GM23248 (cell line): ENCODE data around the gene OR1N1. TPM values are rescaled to one million over a fixed set of nuclear protein-coding genes. Genes with fewer than 3 reads are reported as not detected.

Experiments used
- DNase-seq: peaks from one replicate; pipeline ENCODE4 v3.0.0-alpha.2; 2015
- H2AFZ ChIP-seq: fragments of 200-600 bp; sonication (generic); 2 replicates; pipeline ENCODE4 v1.6.1; 2016; ENCODE audit warnings: antibody characterized with exemption
- H3F3A ChIP-seq: fragments of 200-600 bp; sonication (generic); 2 replicates; pipeline ENCODE4 v1.6.1; 2016; ENCODE audit warnings: mild to moderate bottlenecking, antibody characterized with exemption, mixed run types; ENCODE audit not compliant: insufficient read depth
- H3K27ac ChIP-seq: fragments of 200-600 bp; sonication (generic); 2 replicates; pipeline ENCODE4 v1.5.1; 2016; ENCODE audit warnings: mild to moderate bottlenecking
- H3K27me3 ChIP-seq: fragments of 200-600 bp; sonication (generic); replicated peaks from 2 replicates; pipeline ENCODE4 v1.6.1; 2016; ENCODE audit warnings: mild to moderate bottlenecking; ENCODE audit not compliant: insufficient read depth
- H3K36me3 ChIP-seq: fragments of 200-600 bp; sonication (generic); 2 replicates; pipeline ENCODE4 v1.6.1; 2016; ENCODE audit warnings: low read depth, mild to moderate bottlenecking
- H3K4me1 ChIP-seq: fragments of 200-600 bp; sonication (generic); 2 replicates; pipeline ENCODE4 v1.6.1; 2016; ENCODE audit warnings: mild to moderate bottlenecking; ENCODE audit not compliant: insufficient read depth
- H3K4me2 ChIP-seq: fragments of 200-600 bp; sonication (generic); one replicate; pipeline ENCODE4 v1.6.1; 2016; ENCODE audit warnings: mild to moderate bottlenecking; ENCODE audit not compliant: unreplicated experiment
- H3K4me3 ChIP-seq: fragments of 200-600 bp; sonication (generic); 2 replicates; pipeline ENCODE4 v1.5.1; 2016; ENCODE audit warnings: mild to moderate bottlenecking
- H3K79me2 ChIP-seq: fragments of 200-600 bp; sonication (generic); 2 replicates; pipeline ENCODE4 v1.6.1; 2016; ENCODE audit warnings: mild to moderate bottlenecking; ENCODE audit not compliant: insufficient read depth
- H3K9ac ChIP-seq: fragments of 200-600 bp; sonication (generic); 2 replicates; pipeline ENCODE4 v1.6.1; 2016; ENCODE audit warnings: mild to moderate bottlenecking
- H3K9me2 ChIP-seq: fragments of 200-600 bp; sonication (generic); 2 replicates; pipeline ENCODE4 v1.6.1; 2016; ENCODE audit warnings: mixed run types, mild to moderate bottlenecking, moderate library complexity; ENCODE audit not compliant: insufficient read depth
- H3K9me3 ChIP-seq: fragments of 200-600 bp; sonication (generic); one replicate; pipeline ENCODE4 v1.6.1; 2017; ENCODE audit warnings: low read depth
- H4K20me1 ChIP-seq: fragments of 200-600 bp; sonication (generic); 2 replicates; pipeline ENCODE4 v1.6.0; 2016; ENCODE audit not compliant: insufficient read depth
- EZH2 ChIP-seq: fragments of 200-600 bp; sonication (generic); IDR thresholded peaks from 2 replicates; pipeline ENCODE4 v1.6.1; 2018; ENCODE audit warnings: antibody characterized with exemption, mild to moderate bottlenecking; ENCODE audit not compliant: insufficient read depth, poor library complexity, severe bottlenecking
- EZH2phosphoT487 ChIP-seq: fragments of 200-600 bp; sonication (generic); IDR thresholded peaks from 2 replicates; pipeline ENCODE4 v1.6.1; 2018; ENCODE audit warnings: antibody characterized with exemption, moderate library complexity, mild to moderate bottlenecking, low read depth; ENCODE audit not compliant: insufficient read depth
- WGBS, 2 experiments: methylation state at CpG; one replicate each; pipeline ENCODE4 v1.1.6; 2015 to 2017; ENCODE audit warnings: low lambda C conversion rate in 2 of 2, low coverage in 1 of 2; ENCODE audit errors: missing lambda C conversion rate in 2 of 2; 5-methylcytosine and 5-hydroxymethylcytosine counted together
- in situ Hi-C: fragments of 300-500 bp; cut with MboI; formaldehyde crosslinking; loops from 2 replicates; pipeline ENCODE4 v1.15.0; 2020
- polyA plus RNA-seq: library from polyadenylated mRNA; unstranded; fragments of >200 nt; fragmentation: Nextera tagmentation; extraction: Ambion mirVana; gene quantifications from 2 replicates; pipeline ENCODE4 v1.2.1, GENCODE V29; 2016
- total RNA-seq: library from RNA; depleted of rRNA; stranded (reverse); fragments of >200 nt; shearing (Covaris generic); gene quantifications from 2 replicates; pipeline ENCODE4 v1.2.3, GENCODE V29; 2014

Gene OR1N1
- total and polyA plus RNA-seq, 2 experiments from 2014 or later, result not detected

- peaks cover 4% of the 10 kb centered on the region; the same call in 1 of the 2 replicates for H3K36me3 ChIP-seq
- H4K20me1 ChIP-seq, result no peaks in the 10 kb centered on the region
- no peak overlapping the region for H2AFZ ChIP-seq
- no peak overlapping the region for H3K27ac ChIP-seq
- WGBS, 2 experiments, result 33% methylated on average over 2 of the region's 2 CpGs
- in situ Hi-C loops, result no loop called here
- no peak overlapping the region for H3K4me2 ChIP-seq
- no peaks in the 10 kb centered on the region for H3K27me3 ChIP-seq
- no peak overlapping the region for H3K4me3 ChIP-seq
- no peaks in the 10 kb centered on the region for H3K9me3 ChIP-seq
- no peaks in the 10 kb centered on the region; the same call in 1 of the 2 replicates for H3K4me1 ChIP-seq
- H3K9ac ChIP-seq, result no peak overlapping the region
- H3K9me2 ChIP-seq, result peaks cover 7% of the 10 kb centered on the region; the same call in 1 of the 2 replicates
- TF ChIP-seq EZH2 (no peak), EZH2phosphoT487 (no peak)
- H3K79me2 ChIP-seq, result no peaks in the 10 kb centered on the region
- no peaks in the 10 kb centered on the region for H3F3A ChIP-seq
- DNase-seq, result no peak
Observed at GRCh38 chr9:122518226-122518625, 8.9 kb downstream of the OR1N1 start.

- H3K36me3 ChIP-seq, result no peaks in the 10 kb centered on the region
- H3K4me2 ChIP-seq, result no peak within 1 kb of the TSS
- no peak within 1 kb of the TSS for H3K27ac ChIP-seq
- peaks cover 3% of the 10 kb centered on the region; the same call in 1 of the 2 replicates for H3K9me2 ChIP-seq
- no peaks in the 10 kb centered on the region for H3K9me3 ChIP-seq
- 57 to 60% methylated on average over 6 of the region's 6 CpGs for WGBS, 2 experiments
- no peaks in the 10 kb centered on the region for H3F3A ChIP-seq
- H2AFZ ChIP-seq, result no peak within 1 kb of the TSS
- no peak for TF ChIP-seq EZH2phosphoT487
- no peak for TF ChIP-seq EZH2
- H3K79me2 ChIP-seq, result no peaks in the 10 kb centered on the region
- in situ Hi-C loops, result no loop called here
- H4K20me1 ChIP-seq, result no peaks in the 10 kb centered on the region
- no peaks in the 10 kb centered on the region; the same call in 1 of the 2 replicates for H3K4me1 ChIP-seq
- no peaks in the 10 kb centered on the region for H3K27me3 ChIP-seq
- no peak for DNase-seq
- H3K9ac ChIP-seq, result no peak within 1 kb of the TSS
- H3K4me3 ChIP-seq, result no peak within 1 kb of the TSS
Observed at GRCh38 chr9:122510502-122510901, 16.6 kb downstream of the OR1N1 start, which contains the start of gene OR1J2. OR1J2 (plus strand) TSS chr9:122510802; CDS start chr9:122510802, 0 bp downstream.

- Histone ChIP-seq H3F3A (no peaks in the 10 kb centered on the region), H3K27ac (no peak overlapping the region), H3K9me3 (no peaks in the 10 kb centered on the region), H2AFZ (no peak overlapping the region), H4K20me1 (no peaks in the 10 kb centered on the region), H3K27me3 (no peaks in the 10 kb centered on the region), H3K4me1 (no peaks in the 10 kb centered on the region), H3K4me2 (no peak overlapping the region), H3K9me2 (no peaks in the 10 kb centered on the region), H3K79me2 (no peaks in the 10 kb centered on the region), H3K36me3 (no peaks in the 10 kb centered on the region), H3K4me3 (no peak overlapping the region), H3K9ac (no peak overlapping the region)
- in situ Hi-C loops, result no loop called here
- WGBS, 2 experiments, result 54 to 57% methylated on average over 2 of the region's 2 CpGs
- TF ChIP-seq EZH2 (no peak), EZH2phosphoT487 (no peak)
- DNase-seq, result no peak
Observed at GRCh38 chr9:122506964-122507363, 20.1 kb downstream of the OR1N1 start.

GRCh38 chr9:122498883-122499288 is 28.2 kb downstream of the OR1N1 start:
- Histone ChIP-seq H3K4me3 (no peak overlapping the region), H3K9ac (no peak overlapping the region), H3K27ac (no peak overlapping the region), H3K79me2 (no peaks in the 10 kb centered on the region), H3K9me2 (no peaks in the 10 kb centered on the region), H3K4me2 (no peak overlapping the region), H2AFZ (no peak overlapping the region), H3K9me3 (peaks cover 4% of the 10 kb centered on the region), H3K36me3 (no peaks in the 10 kb centered on the region), H3K27me3 (no peaks in the 10 kb centered on the region), H3F3A (no peaks in the 10 kb centered on the region), H4K20me1 (no peaks in the 10 kb centered on the region), H3K4me1 (no peaks in the 10 kb centered on the region)
- TF ChIP-seq EZH2phosphoT487 (no peak), EZH2 (no peak)
- in situ Hi-C loops, result loop anchor here (10.0 kb wide), 1 partner anchor 296 kb away; no protein-coding TSS in a partner anchor
- 64 to 71% methylated on average over 2 of the region's 2 CpGs for WGBS, 2 experiments
- peak; percentile 73 for DNase-seq

GRCh38 chr9:122479062-122479461 is 48.0 kb downstream of the OR1N1 start:
- 96 to 98% methylated on average over 5 of the region's 5 CpGs for WGBS, 2 experiments
- Histone ChIP-seq H3K9me3 (no peaks in the 10 kb centered on the region), H4K20me1 (no peaks in the 10 kb centered on the region), H3K79me2 (peaks cover 3% of the 10 kb centered on the region; the same call in 1 of the 2 replicates), H2AFZ (no peak overlapping the region), H3K4me3 (no peak overlapping the region), H3K9ac (no peak overlapping the region), H3K27me3 (no peaks in the 10 kb centered on the region), H3K4me2 (no peak overlapping the region), H3K9me2 (no peaks in the 10 kb centered on the region), H3K27ac (no peak overlapping the region), H3K4me1 (peaks cover 13% of the 10 kb centered on the region), H3K36me3 (no peaks in the 10 kb centered on the region; the same call in 1 of the 2 replicates), H3F3A (no peaks in the 10 kb centered on the region)
- no peak for TF ChIP-seq EZH2
- in situ Hi-C loops, result no loop called here
- no peak for DNase-seq
